IMR-90 (cell line): ENCODE results near the gene RARRES2. TPM values are rescaled to one million over a fixed set of nuclear protein-coding genes. Genes with fewer than 3 reads are reported as not detected.

Experiments
- ATAC-seq: fragments of 200-7000 bp; cut with Tn5 transposase; 2 replicates; pipeline ENCODE4 v1.9.1; 2020; ENCODE audit warnings: low read depth, mild to moderate bottlenecking, moderate library complexity
- BruUV-seq: library from RNA; stranded (reverse); fragments of 400-500 nt; replicated peaks from 2 replicates; lab custom pipeline; 2021; lab: Mats Ljungman, UMichigan
- CTCF ChIA-PET: fragments of 300-600 bp; formaldehyde crosslinking; extraction: SDS; loops from one replicate; lab custom pipeline; 2021; ENCODE audit warnings: antibody characterized with exemption; lab: Yijun Ruan, JAX
- POLR2A ChIA-PET: fragments of 300-600 bp; sonication (Branson Sonifier 250); formaldehyde crosslinking; loops from one replicate; lab custom pipeline; 2022; ENCODE audit warnings: antibody characterized with exemption; ENCODE audit not compliant: unreplicated experiment; lab: Charles Lee
- DNase-seq: peaks from one replicate; pipeline ENCODE4 v3.0.0; 2013
- H2AFZ ChIP-seq: replicated peaks from 2 replicates; pipeline ENCODE3; 2013; ENCODE audit warnings: low read length, mild to moderate bottlenecking; ENCODE audit not compliant: poor library complexity
- H2AK5ac ChIP-seq: 2 replicates; pipeline ENCODE4 v1.6.1; 2013; ENCODE audit warnings: low read depth, low read length, inconsistent platforms
- H2AK9ac ChIP-seq: replicated peaks from 2 replicates; pipeline ENCODE3; 2013; ENCODE audit warnings: mild to moderate bottlenecking, low read depth, low read length, moderate library complexity; ENCODE audit not compliant: poor library complexity
- H2BK120ac ChIP-seq: 2 replicates; pipeline ENCODE4 v1.6.1; 2013; ENCODE audit warnings: low read depth, low read length, inconsistent platforms
- H2BK15ac ChIP-seq: 3 replicates; pipeline ENCODE4 v1.6.1; 2013; ENCODE audit warnings: low read depth, low read length, inconsistent platforms
- H2BK20ac ChIP-seq: 2 replicates; pipeline ENCODE4 v1.6.1; 2013; ENCODE audit warnings: low read depth, mild to moderate bottlenecking, inconsistent platforms, low read length, moderate library complexity
- H2BK5ac ChIP-seq: 2 replicates; pipeline ENCODE4 v1.6.1; 2013; ENCODE audit warnings: mild to moderate bottlenecking, low read depth, low read length, inconsistent platforms; ENCODE audit not compliant: poor library complexity, severe bottlenecking
- H3K14ac ChIP-seq: replicated peaks from 2 replicates; pipeline ENCODE4 v1.6.1; 2013; ENCODE audit warnings: low read depth, low read length, inconsistent platforms
- H3K18ac ChIP-seq: 2 replicates; pipeline ENCODE4 v1.6.1; 2013; ENCODE audit warnings: low read depth, low read length, control low read depth
- H3K23ac ChIP-seq: 2 replicates; pipeline ENCODE4 v1.6.1; 2013; ENCODE audit warnings: low read depth, low read length, inconsistent platforms
- H3K27ac ChIP-seq: 2 replicates; pipeline ENCODE4 v1.5.1; 2013; ENCODE audit warnings: mild to moderate bottlenecking, control low read depth, low read length; ENCODE audit not compliant: insufficient read depth
- H3K27me3 ChIP-seq: 2 replicates; pipeline ENCODE4 v1.6.1; 2013; ENCODE audit warnings: low read length; ENCODE audit not compliant: control insufficient read depth, insufficient read depth
- H3K36me3 ChIP-seq: 2 replicates; pipeline ENCODE4 v1.6.1; 2013; ENCODE audit warnings: low read length, mixed read lengths; ENCODE audit not compliant: control insufficient read depth, insufficient read depth
- H3K4ac ChIP-seq: 2 replicates; pipeline ENCODE4 v1.6.1; 2013; ENCODE audit warnings: low read depth, low read length, inconsistent platforms
- H3K4me1 ChIP-seq: 2 replicates; pipeline ENCODE4 v1.6.1; 2013; ENCODE audit warnings: low read length, mixed read lengths; ENCODE audit not compliant: control insufficient read depth, insufficient read depth
- H3K4me2 ChIP-seq: 2 replicates; pipeline ENCODE4 v1.6.1; 2013; ENCODE audit warnings: low read depth, mild to moderate bottlenecking, control low read depth, low read length, moderate library complexity
- H3K4me3 ChIP-seq: 2 replicates; pipeline ENCODE4 v1.5.1; 2013; ENCODE audit warnings: low read depth, mild to moderate bottlenecking, control low read depth, low read length, moderate library complexity; ENCODE audit not compliant: insufficient read depth
- H3K56ac ChIP-seq: 2 replicates; pipeline ENCODE4 v1.6.1; 2013; ENCODE audit warnings: low read length, inconsistent platforms; ENCODE audit not compliant: insufficient read depth; ENCODE audit errors: extremely low read depth
- H3K79me1 ChIP-seq, 2 experiments: 2 replicates each; pipeline ENCODE4 v1.6.1; 2013; ENCODE audit warnings: low read length in 2 of 2, inconsistent platforms in 1 of 2, low read depth in 1 of 2
- H3K9ac ChIP-seq: 2 replicates; pipeline ENCODE4 v1.6.1; 2013; ENCODE audit warnings: low read depth, low read length, control low read depth
- H3K9me1 ChIP-seq: 2 replicates; pipeline ENCODE4 v1.6.1; 2013; ENCODE audit warnings: low read length, inconsistent platforms; ENCODE audit not compliant: insufficient read depth
- H3K9me3 ChIP-seq: 2 replicates; pipeline ENCODE4 v1.6.1; 2013; ENCODE audit warnings: low read length; ENCODE audit not compliant: control insufficient read depth, insufficient read depth
- H4K20me1 ChIP-seq: 2 replicates; pipeline ENCODE4 v1.6.1; 2013; ENCODE audit warnings: low read length, inconsistent platforms; ENCODE audit not compliant: insufficient read depth
- H4K5ac ChIP-seq: 2 replicates; pipeline ENCODE4 v1.6.1; 2013; ENCODE audit warnings: mild to moderate bottlenecking, low read depth, low read length, control low read depth
- H4K8ac ChIP-seq, 2 experiments: 2 replicates each; pipeline ENCODE4 v1.6.1; 2013; ENCODE audit warnings: low read depth in 2 of 2, low read length in 2 of 2, control low read depth in 1 of 2, inconsistent platforms in 1 of 2
- H4K91ac ChIP-seq: 2 replicates; pipeline ENCODE4 v1.6.1; 2013; ENCODE audit warnings: low read depth, low read length, inconsistent platforms; ENCODE audit not compliant: insufficient read depth
- CTCF ChIP-seq: conservative IDR thresholded peaks from 2 replicates; pipeline ENCODE4 v1.5.1; 2012; ENCODE audit warnings: mild to moderate bottlenecking, low read depth, low read length, improper control_type of control experiment
- MAFK ChIP-seq: IDR thresholded peaks from 2 replicates; pipeline ENCODE4 v1.6.1; 2012; ENCODE audit warnings: low read depth, low read length, improper control_type of control experiment
- MAZ ChIP-seq: IDR thresholded peaks from 2 replicates; pipeline ENCODE4 v1.6.1; 2012; ENCODE audit warnings: low read depth, mild to moderate bottlenecking, low read length, improper control_type of control experiment, moderate library complexity, borderline replicate concordance
- MXI1 ChIP-seq: IDR thresholded peaks from 2 replicates; pipeline ENCODE4 v1.6.1; 2012; ENCODE audit warnings: low read depth, mild to moderate bottlenecking, low read length, moderate library complexity, borderline replicate concordance
- RAD21 ChIP-seq: IDR thresholded peaks from 2 replicates; pipeline ENCODE4 v1.6.1; 2012; ENCODE audit warnings: low read length, improper control_type of control experiment
- RFX5 ChIP-seq: IDR thresholded peaks from 2 replicates; pipeline ENCODE4 v1.8.0; 2012; ENCODE audit warnings: low read depth, mild to moderate bottlenecking, low read length, moderate library complexity
- WGBS, 2 experiments: methylation state at CpG; one replicate each; pipeline versions ENCODE4 v1.1.5 to v1.1.7; 2013; ENCODE audit warnings: missing lambda C conversion rate in 2 of 2; ENCODE audit not compliant: insufficient read length in 1 of 2; ENCODE audit errors: extremely low coverage in 2 of 2; 5-methylcytosine and 5-hydroxymethylcytosine counted together
- dilution Hi-C: fragments of 300-500 bp; cut with HindIII; formaldehyde crosslinking; loops from one replicate; pipeline ENCODE4 v1.14.3; 2018; ENCODE audit warnings: low sequenced_read_pairs; ENCODE audit not compliant: unreplicated experiment
- in situ Hi-C: fragments of 300-500 bp; cut with MboI; formaldehyde crosslinking; loops from 3 replicates; pipeline ENCODE4 v1.14.3; 2019; ENCODE audit warnings: low sequenced_read_pairs, inconsistent platforms, mixed read lengths
- intact Hi-C: fragments of 100-400 bp; cut with micrococcal nuclease; formaldehyde crosslinking; loops from 2 replicates; pipeline ENCODE4 v1.10.0; 2022
- polyA plus RNA-seq, 3 experiments: library from polyadenylated mRNA; depleted of rRNA; stranded (reverse); fragments of >200 nt; gene quantifications; 2 replicates each; pipeline ENCODE4 v1.2.3, GENCODE V29; 2012; ENCODE audit warnings: low replicate concordance in 1 of 3
- total RNA-seq: library from RNA; depleted of rRNA; stranded (reverse); fragments of >200 nt; gene quantifications from 2 replicates; pipeline ENCODE4 v1.2.3, GENCODE V29; 2012

Gene RARRES2
- total and polyA plus RNA-seq, 2 of the 4 experiments (the other 2 are of a cell fraction), result 1.6 TPM; not detected in 1

GRCh38 chr7:150326657-150327268 is 14.7 kb downstream of the RARRES2 start:
- H3K9me1 ChIP-seq, result no peaks in the 10 kb centered on the region
- no peaks in the 10 kb centered on the region for H4K20me1 ChIP-seq
- H3K4me3 ChIP-seq, result no peak overlapping the region
- H3K4ac ChIP-seq, result no peak overlapping the region
- H2AK9ac ChIP-seq, result no peak overlapping the region
- no peak overlapping the region for H2BK5ac ChIP-seq
- ChIA-PET POLR2A (no interaction called here), CTCF (interaction anchor here (0.6 to 0.7 kb wide), 2 partner anchors 13 to 112 kb away, joined by 3 to 5 read pairs; no protein-coding TSS in a partner anchor)
- in situ Hi-C loops, result no loop called here
- WGBS, 2 experiments, result no CpG with 5 or more reads among the region's 4 CpGs
- H3K9me3 ChIP-seq, result no peaks in the 10 kb centered on the region
- no peak overlapping the region for H3K18ac ChIP-seq
- ATAC-seq (no peak), DNase-seq (no peak)
- no peak overlapping the region for H2BK120ac ChIP-seq
- no peaks in the 10 kb centered on the region for H3K36me3 ChIP-seq
- H3K79me1 ChIP-seq, result no peaks in the 10 kb centered on the region
- H4K8ac ChIP-seq, result no peak overlapping the region
- H2BK15ac ChIP-seq, result no peak overlapping the region
- dilution Hi-C loops, result no loop called here
- no peak overlapping the region for H4K5ac ChIP-seq
- H3K4me2 ChIP-seq, result no peak overlapping the region
- no peak overlapping the region for H3K27ac ChIP-seq
- TF ChIP-seq MAZ (no peak), CTCF (no peak), RAD21 (no peak), MAFK (no peak), RFX5 (no peak), MXI1 (no peak)
- H3K27me3 ChIP-seq, result no peaks in the 10 kb centered on the region; the same call in 1 of the 2 replicates
- H2AK5ac ChIP-seq, result no peak overlapping the region
- no peak overlapping the region for H3K23ac ChIP-seq
- no peak overlapping the region for H2BK20ac ChIP-seq
- no peak overlapping the region for H3K9ac ChIP-seq
- BruUV-seq, result no TSS peak
- peaks cover 10% of the 10 kb centered on the region; the same call in 1 of the 2 replicates for H3K4me1 ChIP-seq
- H4K91ac ChIP-seq, result no peak overlapping the region
- no peak overlapping the region for H3K56ac ChIP-seq
- H3K14ac ChIP-seq, result no peak overlapping the region
- H2AFZ ChIP-seq, result no peak overlapping the region
- intact Hi-C loops, result no loop called here
